HepG2 (cell line): ENCODE results near the gene DHRS13. TPM values are rescaled to one million over a fixed set of nuclear protein-coding genes. Genes with fewer than 3 reads are reported as not detected.

Experiments used
- ATF4 ChIP-seq, 2 experiments: fragments of 450-650 bp in 1 of 2; sonication (generic) in 1 of 2; formaldehyde crosslinking; IDR thresholded peaks; 2 replicates each; pipeline versions ENCODE4 v1.5.0 to v1.8.0; 2020 to 2022; ENCODE audit warnings: mild to moderate bottlenecking in 1 of 2, missing genetic modification reagents in 1 of 2
- CENPBD1 ChIP-seq: sonication (generic); formaldehyde crosslinking; IDR thresholded peaks from 2 replicates; pipeline ENCODE4 v1.8.0; 2022; ENCODE audit warnings: missing genetic modification reagents, low read depth, mild to moderate bottlenecking, borderline replicate concordance
- GATAD1 ChIP-seq: IDR thresholded peaks from 2 replicates; pipeline ENCODE4 v1.6.1; 2016; ENCODE audit warnings: missing genetic modification reagents, missing compliant biosample characterization
- LBX2 ChIP-seq: sonication (generic); formaldehyde crosslinking; IDR thresholded peaks from 2 replicates; pipeline ENCODE4 v1.5.0; 2020; ENCODE audit warnings: missing genetic modification reagents, mild to moderate bottlenecking, borderline replicate concordance
- RFXAP ChIP-seq: sonication (generic); formaldehyde crosslinking; IDR thresholded peaks from 2 replicates; pipeline ENCODE4 v1.4.0; 2020; ENCODE audit warnings: missing genetic modification reagents, borderline replicate concordance
- SOX6 ChIP-seq, 2 experiments: fragments of 450-650 bp in 1 of 2; sonication (generic) in 1 of 2; formaldehyde crosslinking in 1 of 2; IDR thresholded peaks; 2 replicates each; pipeline versions ENCODE4 v1.4.0 to v1.6.1; 2017 to 2020; ENCODE audit warnings: antibody characterized with exemption in 1 of 2, mild to moderate bottlenecking in 1 of 2, missing genetic modification reagents in 1 of 2
- ZFP90 ChIP-seq: sonication (generic); formaldehyde crosslinking; IDR thresholded peaks from 2 replicates; pipeline ENCODE4 v1.8.0; 2022; ENCODE audit warnings: missing genetic modification reagents, mild to moderate bottlenecking, inconsistent platforms, borderline replicate concordance
- ZNF318 ChIP-seq: sonication (generic); formaldehyde crosslinking; IDR thresholded peaks from 2 replicates; pipeline ENCODE4 v1.4.0; 2020; ENCODE audit warnings: mild to moderate bottlenecking, missing genetic modification reagents
- ZNF484 ChIP-seq: sonication (generic); formaldehyde crosslinking; IDR thresholded peaks from 2 replicates; pipeline ENCODE4 v1.5.1; 2020; ENCODE audit warnings: mild to moderate bottlenecking, low read depth, missing genetic modification reagents, borderline replicate concordance
- polyA plus RNA-seq, 8 experiments: library from polyadenylated mRNA; depleted of rRNA in 3 of 8; stranded (reverse) in 7 of 8; unstranded in 1 of 8; fragments of >200 nt; fragmentation: Illumina TruSeq in 4 of 8; extraction: Trizol in 4 of 8; gene quantifications; 2 replicates each; pipeline versions ENCODE4 v1.2.1 to v1.2.3, GENCODE V29; 2011 to 2016; ENCODE audit warnings: low read depth in 4 of 8, missing spikeins in 1 of 8, mixed read lengths in 1 of 8; ENCODE audit not compliant: insufficient read depth in 1 of 8
- total RNA-seq, 5 experiments: library from RNA; depleted of rRNA; stranded (reverse); fragments of >200 nt; fragmentation: Illumina TruSeq; extraction: Trizol; gene quantifications; 2 replicates each; pipeline ENCODE4 v1.2.3, GENCODE V29; 2016; ENCODE audit warnings: low read depth in 1 of 5

The DHRS13 gene
- total and polyA plus RNA-seq, 2 of the 13 experiments (the other 11 are each of a cell fraction or from before 2014, with no cell fraction given): 11.8 to 12.6 TPM

GRCh38 chr17:28880572-28880945 is 22.3 kb downstream of the DHRS13 start (continued):
- TF ChIP-seq ZNF318: no peak
- TF ChIP-seq SOX6 (IDR thresholded peaks at IDR 0.05): no peak
- no peak for TF ChIP-seq SOX6 (CRISPR knock-in tag; IDR thresholded peaks at IDR 0.05)
- no peak for TF ChIP-seq GATAD1 (CRISPR knock-in tag)
- no peak for TF ChIP-seq ZFP90 (CRISPR knock-in tag)
- TF ChIP-seq LBX2 (CRISPR knock-in tag): no peak
- no peak for TF ChIP-seq ZNF484 (CRISPR knock-in tag)
- no peak for TF ChIP-seq RFXAP
- no peak for TF ChIP-seq CENPBD1 (CRISPR knock-in tag)
- no peak for TF ChIP-seq ATF4 (CRISPR knock-in tag; IDR thresholded peaks at IDR 0.05)
